K562 (cell line): ENCODE data around the gene CYP2A6. TPM values are rescaled to one million over a fixed set of nuclear protein-coding genes. Genes with fewer than 3 reads are reported as not detected.

ENCODE experiments used
- ADNP ChIP-seq: fragments of 200-800 bp; sonication (Bioruptor generic); IDR thresholded peaks from 2 replicates; pipeline ENCODE4 v1.6.1; 2016; ENCODE audit warnings: missing genetic modification characterization, missing compliant biosample characterization
- BCOR ChIP-seq: fragments of 450-650 bp; IDR thresholded peaks from 2 replicates; pipeline ENCODE4 v1.6.1; 2016
- E2F8 ChIP-seq: fragments of 450-650 bp; IDR thresholded peaks from 2 replicates; pipeline ENCODE4 v1.7.1; 2018; ENCODE audit warnings: mild to moderate bottlenecking, low read depth; ENCODE audit not compliant: partially characterized antibody
- KLF16 ChIP-seq: IDR thresholded peaks from 2 replicates; pipeline ENCODE4 v1.6.1; 2016; ENCODE audit warnings: antibody characterized with exemption
- MAZ ChIP-seq, 2 experiments: fragments of 450-650 bp in 1 of 2; sonication (generic) in 1 of 2; formaldehyde crosslinking; IDR thresholded peaks in 1 of 2; conservative IDR thresholded peaks in 1 of 2; 2 replicates each; pipeline versions ENCODE4 v1.4.0 to v1.5.0; 2020; ENCODE audit warnings: mild to moderate bottlenecking in 1 of 2, missing genetic modification reagents in 1 of 2
- RBM25 ChIP-seq: fragments of 200-400 bp; formaldehyde crosslinking; IDR thresholded peaks from 2 replicates; pipeline ENCODE4 v1.6.1; 2018; ENCODE audit warnings: low read length, low read depth, moderate library complexity; ENCODE audit not compliant: severe bottlenecking
- SMC3 ChIP-seq: conservative IDR thresholded peaks from 2 replicates; pipeline ENCODE4 v1.6.1; 2011; ENCODE audit warnings: low read depth, low read length, improper control_type of control experiment; ENCODE audit not compliant: insufficient read depth
- SP1 ChIP-seq: sonication (generic); formaldehyde crosslinking; IDR thresholded peaks from 2 replicates; pipeline ENCODE4 v1.8.1; 2022; ENCODE audit warnings: mild to moderate bottlenecking, missing genetic modification reagents
- ZNF316 ChIP-seq: fragments of 450-650 bp; IDR thresholded peaks from 2 replicates; pipeline ENCODE4 v1.6.1; 2016
- ZNF639 ChIP-seq, 2 experiments: fragments of 200-800 bp in 1 of 2; sonication (Bioruptor generic) in 1 of 2; sonication (generic) in 1 of 2; formaldehyde crosslinking in 1 of 2; IDR thresholded peaks in 1 of 2; conservative IDR thresholded peaks in 1 of 2; 2 replicates each; pipeline versions ENCODE4 v1.5.0 to v1.6.1; 2016 to 2020; ENCODE audit warnings: missing compliant biosample characterization in 1 of 2, missing genetic modification characterization in 1 of 2, missing genetic modification reagents in 1 of 2
- polyA plus RNA-seq, 8 experiments: library from polyadenylated mRNA; depleted of rRNA in 4 of 8; stranded (reverse) in 5 of 8; unstranded in 3 of 8; fragments of >200 nt; fragmentation: Nextera tagmentation in 2 of 8; fragmentation: Illumina TruSeq in 1 of 8; extraction: Ambion mirVana in 2 of 8; extraction: Trizol in 1 of 8; gene quantifications; 2 replicates each; pipeline versions ENCODE4 v1.2.1 to v1.2.3, GENCODE V29; 2011 to 2014; ENCODE audit warnings: inconsistent platforms in 1 of 8, missing spikeins in 1 of 8
- total RNA-seq, 7 experiments: library from RNA; depleted of rRNA in 6 of 7; stranded (reverse); fragments of >200 nt in 6 of 7; fragmentation: Illumina TruSeq in 2 of 7; extraction: Trizol in 2 of 7; gene quantifications; 2 replicates each; pipeline versions ENCODE4 v1.2.1 to v1.2.3, GENCODE V29; 2011 to 2021; ENCODE audit warnings: low replicate concordance in 1 of 7

CYP2A6 gene
- total and polyA plus RNA-seq, 9 of the 15 experiments (the other 6 are each of a cell fraction or from before 2014, with no cell fraction given) = 0.31 TPM; not detected in 8

DNA sequence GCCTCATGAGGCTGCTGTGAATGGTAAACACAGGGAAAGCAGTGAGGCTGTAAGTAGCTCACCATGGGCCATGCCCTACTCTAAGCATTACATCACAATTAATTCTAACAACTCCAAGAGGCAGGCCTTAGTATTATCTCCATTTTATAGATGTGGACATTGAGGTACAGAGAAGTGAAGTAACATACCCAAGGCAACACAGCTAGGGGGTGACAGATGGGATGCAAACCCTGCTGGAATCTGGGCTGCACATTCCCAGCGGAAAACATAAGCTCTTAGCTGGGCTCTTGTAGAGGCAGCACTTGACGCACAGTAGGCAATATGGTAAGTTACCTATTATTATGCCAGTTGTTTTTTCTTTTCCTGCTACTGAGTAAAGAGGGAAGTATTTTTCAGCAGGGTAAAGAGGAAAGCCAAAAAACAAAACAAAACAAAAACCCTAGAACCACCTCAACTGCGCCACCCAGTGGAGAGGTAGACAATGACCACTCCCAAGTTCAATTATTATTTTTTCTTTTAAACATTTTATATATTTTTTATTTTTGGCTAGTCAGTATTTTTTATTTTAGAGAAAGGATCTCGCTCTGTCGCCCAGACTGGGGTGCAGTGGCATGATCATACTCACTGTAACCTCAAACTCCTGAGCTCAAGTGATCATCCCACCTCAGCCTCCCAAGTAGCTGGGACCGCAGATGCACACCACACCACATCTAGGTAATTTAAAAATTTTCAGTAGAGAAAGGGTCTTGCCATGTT is 30.6 kb downstream of the CYP2A6 start (continued):
- peak; percentile 19 for TF ChIP-seq E2F8
- TF ChIP-seq SP1 = 0 out of 2 replicates have a peak, but pooled peaks have one; percentile 29
- peak; percentile 39 for TF ChIP-seq ZNF316
- 0 out of 2 replicates have a peak, but pooled peaks have one; percentile 39 for TF ChIP-seq ADNP
- peak; percentile 52 for TF ChIP-seq RBM25
- peak; percentile 50; the same call in 1 of the 2 replicates for TF ChIP-seq BCOR
- peak; percentile 55; the same call in 1 of the 2 replicates for TF ChIP-seq SMC3
- TF ChIP-seq MAZ (CRISPR knock-in tag; conservative IDR thresholded peaks at IDR 0.05 in 1 of 2, IDR thresholded peaks at IDR 0.05 in 1 of 2) = 0 out of 4 replicates have a peak, but pooled peaks of 1 of the 2 experiments have one; percentile 39
- TF ChIP-seq KLF16 = peak; percentile 39; the same call in 1 of the 2 replicates
- peak in 1 of 2 experiments; percentile 19; a peak in 1 of 4 replicates for TF ChIP-seq ZNF639 (CRISPR knock-in tag; conservative IDR thresholded peaks at IDR 0.05 in 1 of 2, IDR thresholded peaks at IDR 0.05 in 1 of 2)
